ENCODE data around the gene ACP4.

Gene ACP4

GRCh38 chr19:50793558-50794065 is 3.4 kb downstream of the ACP4 start:
- TF ChIP-seq CTCF (IDR thresholded peaks at IDR 0.05; ENCODE audit: low read depth, low read length): no peak
- DNase-seq: peak; percentile 26
- H3K27me3 ChIP-seq (ENCODE audit: insufficient read depth, low read depth, severe bottlenecking): no peaks in the 10 kb centered on the region
- H3K27ac ChIP-seq: peak overlapping the region; percentile 16; the same call in 1 of the 2 replicates
- H3K9me3 ChIP-seq (ENCODE audit: severe bottlenecking): no peaks in the 10 kb centered on the region
- H3K4me3 ChIP-seq (ENCODE audit: low read depth, low read length): no peak overlapping the region
- peaks cover 35% of the 10 kb centered on the region for H3K36me3 ChIP-seq

GRCh38 chr19:50794074-50794875 is 4.1 kb downstream of the ACP4 start:
- H3K36me3 ChIP-seq: peaks cover 42% of the 10 kb centered on the region
- peak; percentile 47 for TF ChIP-seq CTCF (IDR thresholded peaks at IDR 0.05; ENCODE audit: low read depth, low read length)
- H3K27ac ChIP-seq: peak overlapping the region; percentile 33
- DNase-seq: peak; percentile 84
- no peaks in the 10 kb centered on the region for H3K9me3 ChIP-seq (ENCODE audit: severe bottlenecking)
- H3K4me3 ChIP-seq (ENCODE audit: low read depth, low read length): no peak overlapping the region
- H3K27me3 ChIP-seq (ENCODE audit: insufficient read depth, low read depth, severe bottlenecking): no peaks in the 10 kb centered on the region

GRCh38 chr19:50794876-50795663 is 4.9 kb downstream of the ACP4 start:
- DNase-seq: peak; percentile 60
- Histone ChIP-seq H3K4me3 (ENCODE audit: low read depth, low read length) (no peak overlapping the region), H3K9me3 (ENCODE audit: severe bottlenecking) (no peaks in the 10 kb centered on the region), H3K36me3 (peaks cover 50% of the 10 kb centered on the region), H3K27ac (peak overlapping the region; percentile 33), H3K27me3 (ENCODE audit: insufficient read depth, low read depth, severe bottlenecking) (no peaks in the 10 kb centered on the region)
- TF ChIP-seq CTCF (IDR thresholded peaks at IDR 0.05; ENCODE audit: low read depth, low read length): peak; percentile 46

- Histone ChIP-seq H3K4me3 (ENCODE audit: low read depth, low read length) (no peak overlapping the region), H3K27me3 (ENCODE audit: insufficient read depth, low read depth, severe bottlenecking) (no peaks in the 10 kb centered on the region), H3K9me3 (ENCODE audit: severe bottlenecking) (no peaks in the 10 kb centered on the region), H3K27ac (no peak overlapping the region), H3K36me3 (peaks cover 53% of the 10 kb centered on the region)
- no peak for DNase-seq
- no peak for TF ChIP-seq CTCF (IDR thresholded peaks at IDR 0.05; ENCODE audit: low read depth, low read length)
Measured at GRCh38 chr19:50795664-50796073, 5.5 kb downstream of the ACP4 start.

- peak; percentile 28; the same call in 1 of the 2 replicates for TF ChIP-seq CTCF (IDR thresholded peaks at IDR 0.05; ENCODE audit: low read depth, low read length)
- H3K36me3 ChIP-seq: peaks cover 58% of the 10 kb centered on the region
- no peaks in the 10 kb centered on the region for H3K9me3 ChIP-seq (ENCODE audit: severe bottlenecking)
- H3K27me3 ChIP-seq (ENCODE audit: insufficient read depth, low read depth, severe bottlenecking): no peaks in the 10 kb centered on the region
- DNase-seq: peak; percentile 27
- no peak overlapping the region; the same call in 1 of the 2 replicates for H3K27ac ChIP-seq
- no peak overlapping the region for H3K4me3 ChIP-seq (ENCODE audit: low read depth, low read length)
Measured at GRCh38 chr19:50796128-50796633, 6.0 kb downstream of the ACP4 start.
